ENCODE measurements around the gene NTN1.

DNA sequence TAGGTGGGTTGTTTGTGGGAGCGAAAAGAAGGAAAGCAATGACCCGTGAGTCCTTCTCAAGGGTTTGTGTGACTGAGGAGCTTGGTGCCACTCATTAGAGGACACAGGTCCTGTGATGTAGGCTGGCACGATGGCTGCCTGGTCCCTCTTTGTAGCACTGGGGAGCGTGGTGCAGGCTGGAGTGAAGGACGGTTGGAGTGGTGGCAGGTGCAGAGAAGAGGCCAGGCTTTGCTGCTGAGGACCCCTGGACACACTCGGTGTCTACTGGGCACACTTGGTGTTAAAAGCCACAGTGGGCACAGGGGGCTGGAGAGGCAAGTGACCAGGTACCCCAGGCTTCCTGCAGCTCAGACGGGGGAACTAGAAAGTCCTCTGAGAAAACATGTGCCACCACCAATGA lies 106.0 kb downstream of the NTN1 start:
- TF ChIP-seq, protein P1, sequence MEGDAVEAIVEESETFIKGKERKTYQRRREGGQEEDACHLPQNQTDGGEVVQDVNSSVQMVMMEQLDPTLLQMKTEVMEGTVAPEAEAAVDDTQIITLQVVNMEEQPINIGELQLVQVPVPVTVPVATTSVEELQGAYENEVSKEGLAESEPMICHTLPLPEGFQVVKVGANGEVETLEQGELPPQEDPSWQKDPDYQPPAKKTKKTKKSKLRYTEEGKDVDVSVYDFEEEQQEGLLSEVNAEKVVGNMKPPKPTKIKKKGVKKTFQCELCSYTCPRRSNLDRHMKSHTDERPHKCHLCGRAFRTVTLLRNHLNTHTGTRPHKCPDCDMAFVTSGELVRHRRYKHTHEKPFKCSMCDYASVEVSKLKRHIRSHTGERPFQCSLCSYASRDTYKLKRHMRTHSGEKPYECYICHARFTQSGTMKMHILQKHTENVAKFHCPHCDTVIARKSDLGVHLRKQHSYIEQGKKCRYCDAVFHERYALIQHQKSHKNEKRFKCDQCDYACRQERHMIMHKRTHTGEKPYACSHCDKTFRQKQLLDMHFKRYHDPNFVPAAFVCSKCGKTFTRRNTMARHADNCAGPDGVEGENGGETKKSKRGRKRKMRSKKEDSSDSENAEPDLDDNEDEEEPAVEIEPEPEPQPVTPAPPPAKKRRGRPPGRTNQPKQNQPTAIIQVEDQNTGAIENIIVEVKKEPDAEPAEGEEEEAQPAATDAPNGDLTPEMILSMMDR (IDR thresholded peaks at IDR 0.05): no peak
- TF ChIP-seq, protein P2, sequence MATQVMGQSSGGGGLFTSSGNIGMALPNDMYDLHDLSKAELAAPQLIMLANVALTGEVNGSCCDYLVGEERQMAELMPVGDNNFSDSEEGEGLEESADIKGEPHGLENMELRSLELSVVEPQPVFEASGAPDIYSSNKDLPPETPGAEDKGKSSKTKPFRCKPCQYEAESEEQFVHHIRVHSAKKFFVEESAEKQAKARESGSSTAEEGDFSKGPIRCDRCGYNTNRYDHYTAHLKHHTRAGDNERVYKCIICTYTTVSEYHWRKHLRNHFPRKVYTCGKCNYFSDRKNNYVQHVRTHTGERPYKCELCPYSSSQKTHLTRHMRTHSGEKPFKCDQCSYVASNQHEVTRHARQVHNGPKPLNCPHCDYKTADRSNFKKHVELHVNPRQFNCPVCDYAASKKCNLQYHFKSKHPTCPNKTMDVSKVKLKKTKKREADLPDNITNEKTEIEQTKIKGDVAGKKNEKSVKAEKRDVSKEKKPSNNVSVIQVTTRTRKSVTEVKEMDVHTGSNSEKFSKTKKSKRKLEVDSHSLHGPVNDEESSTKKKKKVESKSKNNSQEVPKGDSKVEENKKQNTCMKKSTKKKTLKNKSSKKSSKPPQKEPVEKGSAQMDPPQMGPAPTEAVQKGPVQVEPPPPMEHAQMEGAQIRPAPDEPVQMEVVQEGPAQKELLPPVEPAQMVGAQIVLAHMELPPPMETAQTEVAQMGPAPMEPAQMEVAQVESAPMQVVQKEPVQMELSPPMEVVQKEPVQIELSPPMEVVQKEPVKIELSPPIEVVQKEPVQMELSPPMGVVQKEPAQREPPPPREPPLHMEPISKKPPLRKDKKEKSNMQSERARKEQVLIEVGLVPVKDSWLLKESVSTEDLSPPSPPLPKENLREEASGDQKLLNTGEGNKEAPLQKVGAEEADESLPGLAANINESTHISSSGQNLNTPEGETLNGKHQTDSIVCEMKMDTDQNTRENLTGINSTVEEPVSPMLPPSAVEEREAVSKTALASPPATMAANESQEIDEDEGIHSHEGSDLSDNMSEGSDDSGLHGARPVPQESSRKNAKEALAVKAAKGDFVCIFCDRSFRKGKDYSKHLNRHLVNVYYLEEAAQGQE (IDR thresholded peaks at IDR 0.05; ENCODE audit: insufficient read depth in 1 of 2, low read depth in 2 of 2, low read length in 1 of 2): no peak
